Smooth muscle cell (in vitro differentiated cells): ENCODE data around the gene DCDC2. TPM values are rescaled to one million over a fixed set of nuclear protein-coding genes. Genes with fewer than 3 reads are reported as not detected.
"Not testable (repeated sequence)": the region's sequence is repeated elsewhere in the genome, so short reads cannot be mapped to it uniquely, and the experiment has no call there.

Source experiments
- DNase-seq: peaks from one replicate; lab custom pipeline; 2025; ENCODE audit not compliant: unreplicated experiment; lab: John Stamatoyannopoulos, UW
- H2AFZ ChIP-seq: fragments of 200-600 bp; sonication (generic); 2 replicates; pipeline ENCODE4 v1.6.0; 2016; ENCODE audit warnings: antibody characterized with exemption, low read depth, mild to moderate bottlenecking
- H3F3A ChIP-seq: fragments of 200-600 bp; sonication (generic); 2 replicates; pipeline ENCODE4 v1.6.0; 2017; ENCODE audit warnings: antibody characterized with exemption, low read depth
- H3K27ac ChIP-seq: fragments of 200-600 bp; sonication (generic); 2 replicates; pipeline ENCODE4 v1.5.1; 2016; ENCODE audit warnings: low read depth, mild to moderate bottlenecking
- H3K27me3 ChIP-seq: fragments of 200-600 bp; sonication (generic); 2 replicates; pipeline ENCODE4 v1.6.1; 2016; ENCODE audit warnings: low read depth, mild to moderate bottlenecking
- H3K36me3 ChIP-seq: fragments of 200-600 bp; sonication (generic); 2 replicates; pipeline ENCODE4 v1.5.1; 2016; ENCODE audit warnings: low read depth
- H3K4me1 ChIP-seq: fragments of 200-600 bp; sonication (generic); 2 replicates; pipeline ENCODE4 v1.5.1; 2016; ENCODE audit warnings: low read depth
- H3K4me2 ChIP-seq: fragments of 200-600 bp; sonication (generic); 2 replicates; pipeline ENCODE4 v1.6.0; 2016; ENCODE audit warnings: mild to moderate bottlenecking
- H3K4me3 ChIP-seq: fragments of 200-600 bp; sonication (generic); 2 replicates; pipeline ENCODE4 v1.5.1; 2016; ENCODE audit warnings: mild to moderate bottlenecking
- H3K79me2 ChIP-seq: fragments of 200-600 bp; sonication (generic); 2 replicates; pipeline ENCODE4 v1.6.0; 2016; ENCODE audit warnings: low read depth, mild to moderate bottlenecking
- H3K9ac ChIP-seq: fragments of 200-600 bp; sonication (generic); 2 replicates; pipeline ENCODE4 v1.6.0; 2016; ENCODE audit warnings: low read depth
- H3K9me3 ChIP-seq: fragments of 200-600 bp; sonication (generic); replicated peaks from 2 replicates; pipeline ENCODE4 v1.5.1; 2016; ENCODE audit warnings: low read depth
- H4K20me1 ChIP-seq: fragments of 200-600 bp; sonication (generic); 2 replicates; pipeline ENCODE4 v1.6.0; 2016; ENCODE audit warnings: low read depth
- CTCF ChIP-seq: fragments of 200-600 bp; sonication (generic); IDR thresholded peaks from 2 replicates; pipeline ENCODE4 v1.5.1; 2017; ENCODE audit warnings: borderline replicate concordance, mild to moderate bottlenecking, antibody characterized with exemption; ENCODE audit not compliant: insufficient read depth, poor library complexity, severe bottlenecking
- WGBS: methylation state at CpG from one replicate; pipeline ENCODE4 v1.1.7; 2016; ENCODE audit warnings: low lambda C conversion rate; 5-methylcytosine and 5-hydroxymethylcytosine counted together
- polyA plus RNA-seq: library from polyadenylated mRNA; unstranded; fragments of >200 nt; fragmentation: Nextera tagmentation; extraction: Ambion mirVana; gene quantifications from 2 replicates; pipeline ENCODE4 v1.2.1, GENCODE V29; 2016
- total RNA-seq: library from RNA; depleted of rRNA; stranded (reverse); fragments of >200 nt; gene quantifications from 2 replicates; pipeline ENCODE4 v1.2.3, GENCODE V29; 2014

Gene DCDC2
- total and polyA plus RNA-seq, 2 experiments from 2014 or later = not detected

- no peak for TF ChIP-seq CTCF
- H4K20me1 ChIP-seq = no peaks in the 10 kb centered on the region
- H3K79me2 ChIP-seq = no peaks in the 10 kb centered on the region
- H3K27ac ChIP-seq = no peak overlapping the region
- DNase-seq = no peak
- WGBS = 100% methylated on average over 1 of the region's 1 CpG
- no peak overlapping the region for H3K4me2 ChIP-seq
- H3K9ac ChIP-seq = no peak overlapping the region
- H3K4me3 ChIP-seq = no peak overlapping the region
- no peak overlapping the region for H2AFZ ChIP-seq
- H3K4me1 ChIP-seq = peaks cover 13% of the 10 kb centered on the region
- no peaks in the 10 kb centered on the region for H3K9me3 ChIP-seq
- H3K27me3 ChIP-seq = no peaks in the 10 kb centered on the region
- H3K36me3 ChIP-seq = no peaks in the 10 kb centered on the region
- no peaks in the 10 kb centered on the region for H3F3A ChIP-seq
Measured at GRCh38 chr6:24325978-24326377, 31.9 kb downstream of the DCDC2 start.

- 76% methylated on average over 1 of the region's 1 CpG for WGBS
- TF ChIP-seq CTCF = no peak
- Histone ChIP-seq H3K4me2 (no peak overlapping the region), H3K4me3 (no peak overlapping the region), H3K9ac (no peak overlapping the region), H3K27ac (no peak overlapping the region), H3K79me2 (no peaks in the 10 kb centered on the region), H3F3A (no peaks in the 10 kb centered on the region), H2AFZ (no peak overlapping the region), H4K20me1 (no peaks in the 10 kb centered on the region), H3K27me3 (no peaks in the 10 kb centered on the region), H3K36me3 (no peaks in the 10 kb centered on the region), H3K4me1 (peaks cover 13% of the 10 kb centered on the region), H3K9me3 (no peaks in the 10 kb centered on the region)
- DNase-seq = no peak
Measured at GRCh38 chr6:24324617-24325016, 33.2 kb downstream of the DCDC2 start.

- peaks cover 13% of the 10 kb centered on the region for H3K4me1 ChIP-seq
- no peak for TF ChIP-seq CTCF
- WGBS = 57% methylated on average over 1 of the region's 1 CpG
- H3K9ac ChIP-seq = no peak overlapping the region
- no peaks in the 10 kb centered on the region for H3K36me3 ChIP-seq
- H3K79me2 ChIP-seq = no peaks in the 10 kb centered on the region
- DNase-seq = no peak
- H2AFZ ChIP-seq = peak overlapping the region; percentile 49
- no peaks in the 10 kb centered on the region for H3K9me3 ChIP-seq
- peak overlapping the region; percentile 42 for H3K27ac ChIP-seq
- no peaks in the 10 kb centered on the region for H3F3A ChIP-seq
- H3K4me2 ChIP-seq = no peak overlapping the region
- H4K20me1 ChIP-seq = no peaks in the 10 kb centered on the region
- H3K27me3 ChIP-seq = no peaks in the 10 kb centered on the region
- no peak overlapping the region for H3K4me3 ChIP-seq
Measured at GRCh38 chr6:24323632-24324337, 34.1 kb downstream of the DCDC2 start.

- Histone ChIP-seq H4K20me1 (no peaks in the 10 kb centered on the region), H3K4me1 (peaks cover 13% of the 10 kb centered on the region), H3K4me3 (no peak overlapping the region), H3K27me3 (no peaks in the 10 kb centered on the region), H3K9me3 (no peaks in the 10 kb centered on the region), H3K9ac (no peak overlapping the region), H2AFZ (no peak overlapping the region), H3K79me2 (no peaks in the 10 kb centered on the region), H3K36me3 (no peaks in the 10 kb centered on the region), H3F3A (no peaks in the 10 kb centered on the region), H3K4me2 (no peak overlapping the region), H3K27ac (no peak overlapping the region)
- no peak for DNase-seq
- TF ChIP-seq CTCF = no peak
- 93% methylated on average over 3 of the region's 3 CpGs for WGBS
Measured at GRCh38 chr6:24322924-24323323, 34.9 kb downstream of the DCDC2 start.

- H3K36me3 ChIP-seq, DNase-seq, H3K4me3 ChIP-seq, H4K20me1 ChIP-seq, H3K9ac ChIP-seq, H3K27ac ChIP-seq, H3K4me2 ChIP-seq, H3K9me3 ChIP-seq, H2AFZ ChIP-seq, H3K79me2 ChIP-seq, H3K27me3 ChIP-seq, H3F3A ChIP-seq: not testable (repeated sequence)
- peaks cover 13% of the 10 kb centered on the region for H3K4me1 ChIP-seq
- 53% methylated on average over 3 of the region's 3 CpGs for WGBS
Measured at GRCh38 chr6:24322446-24322845, 35.4 kb downstream of the DCDC2 start.
